Cardiac muscle cell (in vitro differentiated cells and primary cell): ENCODE data around the gene NUDT22. TPM values are rescaled to one million over a fixed set of nuclear protein-coding genes. Genes with fewer than 3 reads are reported as not detected.
"Not testable (repeated sequence)": the region's sequence is repeated elsewhere in the genome, so short reads cannot be mapped to it uniquely, and the experiment has no call there.

ENCODE experiments used
- DNase-seq, 2 donors: peaks; one replicate each; pipeline versions ENCODE4 v3.0.0 to v3.0.0-alpha.2; 2010 to 2017; ENCODE audit warnings: low read depth in 1 of 2, low spot score in 1 of 2
- H3K27ac ChIP-seq: fragments of 200-600 bp; sonication (generic); 2 replicates; pipeline ENCODE4 v1.5.1; 2016
- H3K27me3 ChIP-seq: fragments of 200-600 bp; sonication (generic); 2 replicates; pipeline ENCODE4 v1.6.0; 2016; ENCODE audit warnings: control low read depth
- H3K36me3 ChIP-seq: fragments of 200-600 bp; sonication (generic); 2 replicates; pipeline ENCODE4 v1.5.1; 2016; ENCODE audit warnings: control low read depth
- H3K4me1 ChIP-seq: fragments of 200-600 bp; sonication (generic); 2 replicates; pipeline ENCODE4 v1.8.1; 2017; ENCODE audit warnings: low read depth, mild to moderate bottlenecking, mixed run types
- H3K4me3 ChIP-seq: fragments of 200-600 bp; sonication (generic); 2 replicates; pipeline ENCODE4 v1.5.1; 2016; ENCODE audit warnings: mild to moderate bottlenecking
- H3K9me3 ChIP-seq: fragments of 200-600 bp; sonication (generic); 2 replicates; pipeline ENCODE4 v1.5.1; 2017; ENCODE audit warnings: low read depth, mild to moderate bottlenecking, control low read depth
- polyA plus RNA-seq: library from polyadenylated mRNA; unstranded; fragments of >200 nt; fragmentation: Nextera tagmentation; extraction: Ambion mirVana; gene quantifications from 2 replicates; pipeline ENCODE4 v1.2.1, GENCODE V29; 2016
- total RNA-seq: library from RNA; depleted of rRNA; stranded (reverse); fragments of >200 nt; gene quantifications from 2 replicates; pipeline ENCODE4 v1.2.3, GENCODE V29; 2016
- TF ChIP-seq, protein P1 (sequence below): IDR thresholded peaks from 2 replicates; pipeline ENCODE4 v1.5.1; 2012; ENCODE audit warnings: low read depth, mild to moderate bottlenecking, low read length

The NUDT22 gene
- total and polyA plus RNA-seq, 2 experiments from 2014 or later, result 76.0 to 90.6 TPM

DNA sequence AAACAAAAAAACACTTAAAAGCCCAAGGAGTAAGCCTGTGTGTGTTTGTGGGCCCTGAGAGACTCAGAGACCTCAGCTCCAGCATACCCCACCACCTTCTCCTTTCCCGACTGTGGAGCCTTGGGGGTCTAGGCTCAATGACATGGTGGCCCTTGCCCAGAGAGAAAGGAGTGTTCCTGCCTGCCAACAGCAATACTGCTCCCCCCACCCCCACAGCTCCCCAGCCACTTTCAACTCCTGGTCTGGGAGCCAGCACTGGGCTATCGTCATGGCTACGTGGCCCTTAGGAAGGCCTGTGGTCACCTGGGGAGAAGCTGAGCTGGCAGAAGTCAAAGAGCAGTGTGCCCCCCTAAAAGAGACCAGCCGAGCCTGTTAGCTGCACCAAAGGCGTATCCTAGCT, 18.0 kb downstream of the NUDT22 start:
- TF ChIP-seq, protein P1, sequence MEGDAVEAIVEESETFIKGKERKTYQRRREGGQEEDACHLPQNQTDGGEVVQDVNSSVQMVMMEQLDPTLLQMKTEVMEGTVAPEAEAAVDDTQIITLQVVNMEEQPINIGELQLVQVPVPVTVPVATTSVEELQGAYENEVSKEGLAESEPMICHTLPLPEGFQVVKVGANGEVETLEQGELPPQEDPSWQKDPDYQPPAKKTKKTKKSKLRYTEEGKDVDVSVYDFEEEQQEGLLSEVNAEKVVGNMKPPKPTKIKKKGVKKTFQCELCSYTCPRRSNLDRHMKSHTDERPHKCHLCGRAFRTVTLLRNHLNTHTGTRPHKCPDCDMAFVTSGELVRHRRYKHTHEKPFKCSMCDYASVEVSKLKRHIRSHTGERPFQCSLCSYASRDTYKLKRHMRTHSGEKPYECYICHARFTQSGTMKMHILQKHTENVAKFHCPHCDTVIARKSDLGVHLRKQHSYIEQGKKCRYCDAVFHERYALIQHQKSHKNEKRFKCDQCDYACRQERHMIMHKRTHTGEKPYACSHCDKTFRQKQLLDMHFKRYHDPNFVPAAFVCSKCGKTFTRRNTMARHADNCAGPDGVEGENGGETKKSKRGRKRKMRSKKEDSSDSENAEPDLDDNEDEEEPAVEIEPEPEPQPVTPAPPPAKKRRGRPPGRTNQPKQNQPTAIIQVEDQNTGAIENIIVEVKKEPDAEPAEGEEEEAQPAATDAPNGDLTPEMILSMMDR, result no peak
- H3K27ac ChIP-seq, result no peak overlapping the region
- no peak overlapping the region for H3K4me3 ChIP-seq
- no peak for DNase-seq
- H3K27me3 ChIP-seq, result no peaks in the 10 kb centered on the region
- no peaks in the 10 kb centered on the region for H3K36me3 ChIP-seq
- peaks cover 11% of the 10 kb centered on the region for H3K4me1 ChIP-seq
- H3K9me3 ChIP-seq, result no peaks in the 10 kb centered on the region

DNA sequence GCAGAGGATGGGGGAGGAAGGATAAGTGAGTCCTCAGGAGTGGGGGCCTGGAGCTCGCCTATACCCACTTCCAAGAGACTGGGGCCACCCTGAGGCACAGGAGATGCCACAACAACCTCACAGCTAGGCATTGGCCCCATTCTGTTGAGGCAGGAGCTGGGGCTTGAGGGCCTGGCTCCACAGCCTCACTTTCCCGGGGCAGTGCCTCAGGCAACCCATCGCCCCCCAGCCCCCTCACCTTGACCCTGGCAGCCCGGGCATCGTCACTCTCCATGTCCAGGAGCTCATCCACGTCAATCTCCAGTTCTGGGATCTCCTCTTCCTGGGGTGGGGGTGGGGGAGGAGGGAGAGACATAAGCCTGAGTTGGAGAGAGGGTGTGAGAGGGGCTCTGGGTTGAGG, 18.9 kb downstream of the NUDT22 start:
- DNase-seq, result no peak
- TF ChIP-seq, protein P1, result no peak
- H3K27ac ChIP-seq, result peak overlapping the region; percentile 26
- no peaks in the 10 kb centered on the region for H3K27me3 ChIP-seq
- H3K4me1 ChIP-seq, result peaks cover 9% of the 10 kb centered on the region
- H3K4me3 ChIP-seq, result no peak overlapping the region
- no peaks in the 10 kb centered on the region for H3K9me3 ChIP-seq
- no peaks in the 10 kb centered on the region for H3K36me3 ChIP-seq

DNA sequence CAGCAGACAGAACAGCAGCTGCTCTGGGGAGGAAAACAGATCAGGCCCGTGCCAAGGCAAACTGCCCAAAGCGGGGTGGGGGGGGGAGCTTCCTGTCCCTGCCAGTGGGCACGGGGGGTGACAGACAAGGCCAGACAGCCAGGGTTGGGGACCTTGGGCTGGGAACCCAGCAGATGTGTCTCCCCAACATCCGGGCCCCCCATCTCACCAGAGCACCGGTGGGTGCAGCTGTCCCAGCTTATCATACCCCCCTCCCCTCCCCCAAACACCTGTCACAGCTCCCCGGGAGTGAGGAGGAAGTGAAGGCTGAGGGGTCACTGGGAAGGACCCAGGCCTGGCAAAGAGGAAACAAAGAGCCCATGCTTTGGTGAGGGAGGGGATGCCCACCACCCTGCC, 19.3 kb downstream of the NUDT22 start:
- TF ChIP-seq, protein P1, result no peak
- Histone ChIP-seq H3K4me1 (peaks cover 5% of the 10 kb centered on the region), H3K36me3 (no peaks in the 10 kb centered on the region), H3K4me3 (peak overlapping the region; percentile 48), H3K27ac (peak overlapping the region; percentile 26), H3K27me3 (no peaks in the 10 kb centered on the region), H3K9me3 (no peaks in the 10 kb centered on the region)
- DNase-seq, result no peak

DNA sequence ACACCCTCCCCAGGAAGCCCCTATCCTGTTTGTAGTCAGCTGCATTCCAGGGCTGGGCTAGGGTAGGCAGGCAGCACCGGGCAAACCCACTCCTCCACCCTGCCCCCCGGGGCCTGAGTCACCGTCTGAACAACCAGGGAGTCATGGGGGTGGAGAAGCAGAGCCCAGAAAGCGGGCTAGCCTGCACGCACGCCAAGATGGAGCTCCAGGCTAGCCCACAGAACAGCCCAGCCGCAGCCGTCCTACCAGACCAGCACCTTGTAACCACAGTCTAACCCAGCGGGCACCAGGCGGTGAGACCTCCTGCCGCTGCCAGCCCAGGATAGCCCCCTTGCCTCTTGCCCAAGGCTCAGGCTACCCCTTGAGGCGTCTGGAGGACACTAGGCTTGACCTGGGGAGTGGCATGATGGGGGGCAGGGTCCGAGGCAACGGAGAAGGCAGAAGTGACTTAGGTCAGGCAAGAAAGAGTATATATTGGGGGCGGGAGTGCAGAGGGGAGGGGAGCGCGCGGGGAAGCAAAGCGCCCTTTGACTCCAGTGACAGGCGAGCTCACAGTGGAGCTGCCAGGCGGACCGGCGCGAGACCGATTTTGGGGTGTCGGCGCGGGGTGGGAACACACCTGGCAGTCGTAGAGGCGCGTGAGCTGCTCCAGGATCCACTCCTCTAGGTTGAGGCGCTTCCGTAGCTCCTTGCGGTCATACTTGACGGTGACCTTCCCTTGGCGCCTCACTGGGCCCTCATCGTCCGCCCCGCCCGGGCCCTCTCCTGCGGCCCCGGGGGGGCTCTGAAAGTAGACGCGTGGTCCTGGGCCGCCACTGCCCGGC, 19.9 kb downstream of the NUDT22 start:
- Histone ChIP-seq H3K4me3 (peak overlapping the region; percentile 48), H3K4me1 (peaks cover 5% of the 10 kb centered on the region), H3K27me3 (no peaks in the 10 kb centered on the region), H3K9me3 (no peaks in the 10 kb centered on the region), H3K36me3 (no peaks in the 10 kb centered on the region), H3K27ac (peak overlapping the region; percentile 38)
- TF ChIP-seq, protein P1, result no peak
- peak in 1 of 2 donors; percentile 79 for DNase-seq

DNA sequence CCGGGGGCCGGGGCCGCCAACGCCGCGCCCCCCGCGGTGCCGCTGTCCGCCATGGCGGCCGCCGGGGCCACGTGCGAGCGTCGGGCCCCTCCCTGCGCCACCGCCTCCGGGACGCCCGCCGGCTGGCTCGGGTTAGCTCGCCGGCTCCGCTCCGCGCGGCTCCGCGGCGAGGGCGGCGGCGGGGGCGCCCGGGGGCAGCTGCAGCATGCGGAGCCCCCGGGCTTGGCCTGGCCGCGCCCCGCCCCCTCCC, 20.5 kb downstream of the NUDT22 start:
- H3K27ac ChIP-seq, result not testable (repeated sequence)

DNA sequence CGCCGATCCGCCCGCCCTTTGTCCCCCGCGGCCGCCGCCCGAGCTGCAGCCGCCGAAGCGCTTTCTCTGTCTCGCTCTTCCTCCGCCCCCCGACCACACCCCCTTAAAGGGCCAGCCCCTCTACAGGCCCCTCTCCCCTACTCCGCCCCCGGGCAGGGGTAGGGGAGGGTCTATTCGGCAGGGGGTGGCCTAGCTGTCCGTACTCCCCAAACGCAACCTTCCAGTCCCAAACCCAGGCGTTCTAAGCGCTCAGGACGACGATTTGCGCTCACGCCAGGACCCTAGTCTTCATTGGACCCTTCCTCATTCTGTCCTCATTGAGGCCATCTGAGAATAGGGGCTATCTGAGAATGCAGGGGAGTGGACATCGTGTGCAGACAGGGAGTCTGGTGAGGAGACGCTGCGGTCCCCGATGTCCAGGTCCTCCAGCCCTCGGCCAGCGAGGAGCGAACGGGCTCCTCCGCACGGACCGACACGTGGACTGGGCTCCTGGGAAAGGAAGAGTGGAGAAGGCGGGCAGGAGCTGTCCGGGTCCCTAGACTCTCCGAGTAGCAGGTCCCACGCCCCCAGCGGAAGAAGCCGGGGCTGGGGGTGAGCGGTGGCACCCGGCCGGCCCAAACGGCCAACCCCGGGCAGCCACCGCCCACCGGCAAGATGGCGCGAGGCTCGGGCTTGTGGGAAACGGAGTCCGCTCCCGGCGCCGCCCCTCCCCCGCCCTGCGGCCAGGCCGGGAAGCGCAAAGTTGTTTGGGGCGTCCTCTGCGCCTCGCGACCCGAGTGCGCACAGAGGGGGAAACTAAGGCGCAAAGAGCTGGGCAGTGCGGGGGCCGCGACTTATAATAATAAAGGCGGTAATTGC, 21.0 kb downstream of the NUDT22 start, which contains the start of gene PPP1R14B:
PPP1R14B (minus strand) TSS at position 73 of the 858 bp plus-strand sequence. CDS start 270 bp downstream, outside the sequence.
- Histone ChIP-seq H3K27me3 (no peaks in the 10 kb centered on the region), H3K4me1 (peaks cover 5% of the 10 kb centered on the region), H3K9me3 (no peaks in the 10 kb centered on the region), H3K36me3 (no peaks in the 10 kb centered on the region), H3K27ac (peak within 1 kb of the TSS; percentile 76), H3K4me3 (peak within 1 kb of the TSS; percentile 48)
- TF ChIP-seq, protein P1, result no peak
- DNase-seq, result peak; percentile 91 to 94

More for the DNA sequence above, 20.5 kb downstream of the NUDT22 start:
- H3K27me3 ChIP-seq, DNase-seq, H3K4me1 ChIP-seq, H3K36me3 ChIP-seq, H3K9me3 ChIP-seq: not testable (repeated sequence)
- peak overlapping the region; percentile 48 for H3K4me3 ChIP-seq
